GM12872 (cell line): Measurements from ENCODE around the gene P2RX7.

ENCODE experiments used
- CTCF ChIP-seq: IDR thresholded peaks from 3 replicates; pipeline ENCODE4 v1.5.1; 2011; ENCODE audit warnings: low read depth, mild to moderate bottlenecking, low read length, moderate library complexity; ENCODE audit not compliant: insufficient read depth

The P2RX7 gene

GRCh38 chr12:121237415-121237814, 104.7 kb downstream of the P2RX7 start:
- no peak for TF ChIP-seq CTCF
